Karpas-422 (cell line): ENCODE measurements around the gene MBD6. TPM values are rescaled to one million over a fixed set of nuclear protein-coding genes. Genes with fewer than 3 reads are reported as not detected.
"Not testable (repeated sequence)": the region's sequence is repeated elsewhere in the genome, so short reads cannot be mapped to it uniquely, and the experiment has no call there.

Source experiments
- DNase-seq: peaks from one replicate; pipeline ENCODE4 v3.0.0-alpha.2; 2015
- H2AFZ ChIP-seq: fragments of 200-600 bp; sonication (generic); 2 replicates; pipeline ENCODE4 v1.6.1; 2014; ENCODE audit warnings: antibody characterized with exemption, low read length, mixed read lengths
- H3K27ac ChIP-seq: fragments of 200-600 bp; sonication (generic); 2 replicates; pipeline ENCODE4 v1.5.1; 2014; ENCODE audit warnings: mild to moderate bottlenecking, low read length, moderate library complexity
- H3K27me3 ChIP-seq: fragments of 200-600 bp; sonication (generic); 2 replicates; pipeline ENCODE4 v1.6.1; 2014; ENCODE audit warnings: low read length, mixed read lengths
- H3K36me3 ChIP-seq: fragments of 200-600 bp; sonication (generic); 2 replicates; pipeline ENCODE4 v1.6.1; 2014; ENCODE audit warnings: low read length, mixed read lengths; ENCODE audit not compliant: insufficient read depth
- H3K4me1 ChIP-seq: fragments of 200-600 bp; sonication (generic); 2 replicates; pipeline ENCODE4 v1.6.1; 2014; ENCODE audit warnings: mild to moderate bottlenecking, low read length, mixed read lengths
- H3K4me2 ChIP-seq: fragments of 200-600 bp; sonication (generic); 2 replicates; pipeline ENCODE4 v1.6.1; 2014; ENCODE audit warnings: low read length, low read depth, mild to moderate bottlenecking; ENCODE audit not compliant: poor library complexity, severe bottlenecking
- H3K4me3 ChIP-seq: fragments of 200-600 bp; sonication (generic); 2 replicates; pipeline ENCODE4 v1.5.1; 2014; ENCODE audit warnings: mild to moderate bottlenecking, antibody characterized with exemption, low read length, mixed read lengths
- H3K79me2 ChIP-seq: fragments of 200-600 bp; sonication (generic); 2 replicates; pipeline ENCODE4 v1.6.1; 2014; ENCODE audit warnings: mild to moderate bottlenecking, low read length, mixed read lengths
- H3K9ac ChIP-seq: fragments of 200-600 bp; sonication (generic); 2 replicates; pipeline ENCODE4 v1.6.0; 2014; ENCODE audit warnings: low read length
- H3K9me2 ChIP-seq: fragments of 200-600 bp; sonication (generic), shearing (Covaris generic); replicated peaks from 2 replicates; pipeline ENCODE4 v1.6.0; 2014; ENCODE audit warnings: mild to moderate bottlenecking, low read length, moderate library complexity; ENCODE audit not compliant: insufficient read depth
- H3K9me3 ChIP-seq: fragments of 300-700, 200-600 bp; sonication (generic); 2 replicates; pipeline ENCODE4 v1.6.1; 2014; ENCODE audit warnings: low read length, mixed read lengths
- H4K20me1 ChIP-seq: fragments of 200-600 bp; sonication (generic); 2 replicates; pipeline ENCODE4 v1.6.1; 2014; ENCODE audit warnings: mild to moderate bottlenecking, antibody characterized with exemption, low read length, low read depth; ENCODE audit not compliant: insufficient read depth
- total RNA-seq: library from RNA; depleted of rRNA; stranded (reverse); fragments of >200 nt; shearing (Covaris generic); gene quantifications from 2 replicates; pipeline ENCODE4 v1.2.3, GENCODE V29; 2014; ENCODE audit warnings: low replicate concordance

Gene MBD6
- total RNA-seq, 1 experiment from 2014 or later = 23.5 TPM

GRCh38 chr12:57496822-57497221 lies 25.8 kb upstream of the MBD6 start:
- H3K9me2 ChIP-seq = no peaks in the 10 kb centered on the region
- H3K4me2 ChIP-seq = no peak overlapping the region
- H4K20me1 ChIP-seq = no peaks in the 10 kb centered on the region
- H3K9me3 ChIP-seq = no peaks in the 10 kb centered on the region
- DNase-seq = no peak
- no peaks in the 10 kb centered on the region for H3K27me3 ChIP-seq
- H3K4me1 ChIP-seq = no peaks in the 10 kb centered on the region
- H3K36me3 ChIP-seq = peaks cover 48% of the 10 kb centered on the region
- H3K4me3 ChIP-seq = no peak overlapping the region
- H2AFZ ChIP-seq = no peak overlapping the region
- no peak overlapping the region for H3K27ac ChIP-seq
- no peak overlapping the region for H3K9ac ChIP-seq
- H3K79me2 ChIP-seq = no peaks in the 10 kb centered on the region; the same call in 1 of the 2 replicates

GRCh38 chr12:57497223-57498131 lies 25.1 kb upstream of the MBD6 start:
- H3K27ac ChIP-seq = no peak overlapping the region
- no peak for DNase-seq
- H3K9me2 ChIP-seq = no peaks in the 10 kb centered on the region
- no peak overlapping the region for H3K4me3 ChIP-seq
- H3K9ac ChIP-seq = no peak overlapping the region
- no peak overlapping the region for H2AFZ ChIP-seq
- no peaks in the 10 kb centered on the region for H4K20me1 ChIP-seq
- H3K4me1 ChIP-seq = no peaks in the 10 kb centered on the region
- H3K9me3 ChIP-seq = no peaks in the 10 kb centered on the region
- H3K27me3 ChIP-seq = no peaks in the 10 kb centered on the region
- no peaks in the 10 kb centered on the region; the same call in 1 of the 2 replicates for H3K79me2 ChIP-seq
- no peak overlapping the region for H3K4me2 ChIP-seq
- peaks cover 51% of the 10 kb centered on the region for H3K36me3 ChIP-seq

- H3K4me1 ChIP-seq = no peaks in the 10 kb centered on the region
- H3K9ac ChIP-seq = no peak overlapping the region
- H3K27ac ChIP-seq = no peak overlapping the region
- H3K9me2 ChIP-seq = no peaks in the 10 kb centered on the region
- no peaks in the 10 kb centered on the region for H3K79me2 ChIP-seq
- no peaks in the 10 kb centered on the region for H3K9me3 ChIP-seq
- H3K4me3 ChIP-seq = no peak overlapping the region
- DNase-seq = no peak
- no peaks in the 10 kb centered on the region for H3K27me3 ChIP-seq
- no peak overlapping the region for H3K4me2 ChIP-seq
- no peaks in the 10 kb centered on the region for H4K20me1 ChIP-seq
- H3K36me3 ChIP-seq = peaks cover 49% of the 10 kb centered on the region
- no peak overlapping the region for H2AFZ ChIP-seq
These were observed 24.5 kb upstream of the MBD6 start for GRCh38 chr12:57498132-57498502.

- no peak overlapping the region for H3K9ac ChIP-seq
- H2AFZ ChIP-seq = no peak overlapping the region
- H3K27me3 ChIP-seq = no peaks in the 10 kb centered on the region
- no peaks in the 10 kb centered on the region for H3K9me2 ChIP-seq
- H4K20me1 ChIP-seq = no peaks in the 10 kb centered on the region
- H3K9me3 ChIP-seq = no peaks in the 10 kb centered on the region
- DNase-seq = no peak
- no peak overlapping the region for H3K4me3 ChIP-seq
- no peak overlapping the region for H3K27ac ChIP-seq
- no peaks in the 10 kb centered on the region for H3K79me2 ChIP-seq
- no peaks in the 10 kb centered on the region for H3K4me1 ChIP-seq
- H3K36me3 ChIP-seq = peaks cover 51% of the 10 kb centered on the region
- no peak overlapping the region for H3K4me2 ChIP-seq
These were observed 24.1 kb upstream of the MBD6 start for GRCh38 chr12:57498571-57498970.

- no peak overlapping the region for H3K4me2 ChIP-seq
- H3K9me2 ChIP-seq = no peaks in the 10 kb centered on the region
- no peak for DNase-seq
- H3K9me3 ChIP-seq = no peaks in the 10 kb centered on the region
- H3K27me3 ChIP-seq = no peaks in the 10 kb centered on the region
- no peaks in the 10 kb centered on the region for H3K79me2 ChIP-seq
- H2AFZ ChIP-seq = no peak overlapping the region
- H3K4me1 ChIP-seq = no peaks in the 10 kb centered on the region
- no peaks in the 10 kb centered on the region for H4K20me1 ChIP-seq
- no peak overlapping the region for H3K4me3 ChIP-seq
- no peak overlapping the region for H3K27ac ChIP-seq
- H3K36me3 ChIP-seq = peaks cover 56% of the 10 kb centered on the region
- H3K9ac ChIP-seq = no peak overlapping the region
These were observed 22.4 kb upstream of the MBD6 start for GRCh38 chr12:57500213-57500612.

- not testable (repeated sequence) for H3K79me2 ChIP-seq, H3K4me3 ChIP-seq, H3K9me3 ChIP-seq, H3K9ac ChIP-seq, H3K9me2 ChIP-seq, H3K27ac ChIP-seq, H2AFZ ChIP-seq, H3K4me1 ChIP-seq, H4K20me1 ChIP-seq, H3K4me2 ChIP-seq, DNase-seq, H3K27me3 ChIP-seq
- H3K36me3 ChIP-seq = peaks cover 67% of the 10 kb centered on the region
These were observed 20.2 kb upstream of the MBD6 start for GRCh38 chr12:57502311-57502969.

GRCh38 chr12:57506541-57506940 lies 16.1 kb upstream of the MBD6 start:
- H3K4me3 ChIP-seq, H3K4me2 ChIP-seq, H3K9me3 ChIP-seq, H3K4me1 ChIP-seq, H3K27ac ChIP-seq, H3K79me2 ChIP-seq, H2AFZ ChIP-seq, DNase-seq, H4K20me1 ChIP-seq, H3K9me2 ChIP-seq, H3K9ac ChIP-seq, H3K27me3 ChIP-seq: not testable (repeated sequence)
- peaks cover 37% of the 10 kb centered on the region for H3K36me3 ChIP-seq

- not testable (repeated sequence) for H3K27ac ChIP-seq, H3K9me2 ChIP-seq, H3K9me3 ChIP-seq, H3K4me2 ChIP-seq, H3K79me2 ChIP-seq, H3K9ac ChIP-seq, H4K20me1 ChIP-seq, H3K4me3 ChIP-seq, H3K4me1 ChIP-seq, H2AFZ ChIP-seq, H3K27me3 ChIP-seq, DNase-seq
- H3K36me3 ChIP-seq = peaks cover 41% of the 10 kb centered on the region
These were observed 14.8 kb upstream of the MBD6 start for GRCh38 chr12:57507796-57508195.
